K562 treated with DMSO at 1 percent for 12 hours (cell line): ENCODE results near the gene CPXCR1. TPM values are rescaled to one million over a fixed set of nuclear protein-coding genes. Genes with fewer than 3 reads are reported as not detected.

Source experiments
- total RNA-seq: library from RNA; unstranded; fragments of 300-600 nt; gene quantifications from 2 replicates; pipeline ENCODE4 v1.2.3, GENCODE V29; 2022; ENCODE audit not compliant: insufficient read depth

CPXCR1 gene
- not detected in 2 replicates for total RNA-seq

GRCh38 chrX:88746925-88747324, at the start of gene CPXCR1:
CPXCR1 (plus strand) TSS chrX:88747225; CDS start chrX:88753415, 6,190 bp downstream.

